Mesothelial cell of epicardium (in vitro differentiated cells): ENCODE results near the gene ENTPD1. TPM values are rescaled to one million over a fixed set of nuclear protein-coding genes. Genes with fewer than 3 reads are reported as not detected.
"Not testable (repeated sequence)": the region's sequence is repeated elsewhere in the genome, so short reads cannot be mapped to it uniquely, and the experiment has no call there.

Experiments used
- DNase-seq, 2 experiments: peaks; one replicate each; pipeline ENCODE4 v3.0.0; 2021; ENCODE audit warnings: low spot score in 2 of 2; ENCODE audit not compliant: unreplicated experiment in 2 of 2
- H3K27ac Mint-ChIP-seq: 2 replicates; pipeline ENCODE4 v1.8.0; 2021; ENCODE audit warnings: mixed read lengths
- H3K27me3 Mint-ChIP-seq: 2 replicates; pipeline ENCODE4 v1.8.0; 2021; ENCODE audit warnings: low read depth, mixed read lengths
- H3K36me3 Mint-ChIP-seq: 2 replicates; pipeline ENCODE4 v1.8.0; 2021; ENCODE audit warnings: mixed read lengths
- H3K4me1 Mint-ChIP-seq: 2 replicates; pipeline ENCODE4 v1.8.0; 2021; ENCODE audit warnings: mixed read lengths
- H3K4me3 Mint-ChIP-seq: 2 replicates; pipeline ENCODE4 v1.8.0; 2021; ENCODE audit warnings: mild to moderate bottlenecking, moderate library complexity, mixed read lengths
- H3K9me3 Mint-ChIP-seq: 2 replicates; pipeline ENCODE4 v1.8.0; 2021; ENCODE audit warnings: mixed read lengths
- total RNA-seq: library from RNA; stranded (reverse); gene quantifications from 3 replicates; pipeline ENCODE4 v1.2.1, GENCODE V29; 2021
- TF ChIP-seq, protein P1 (sequence below): fragments of 200-600 bp; sonication (generic); IDR thresholded peaks from one replicate; pipeline ENCODE4 v1.5.0; 2021; ENCODE audit warnings: antibody characterized with exemption; ENCODE audit not compliant: unreplicated experiment

The ENTPD1 gene
- total RNA-seq, 1 donor from 2014 or later = 1.1 TPM

DNA sequence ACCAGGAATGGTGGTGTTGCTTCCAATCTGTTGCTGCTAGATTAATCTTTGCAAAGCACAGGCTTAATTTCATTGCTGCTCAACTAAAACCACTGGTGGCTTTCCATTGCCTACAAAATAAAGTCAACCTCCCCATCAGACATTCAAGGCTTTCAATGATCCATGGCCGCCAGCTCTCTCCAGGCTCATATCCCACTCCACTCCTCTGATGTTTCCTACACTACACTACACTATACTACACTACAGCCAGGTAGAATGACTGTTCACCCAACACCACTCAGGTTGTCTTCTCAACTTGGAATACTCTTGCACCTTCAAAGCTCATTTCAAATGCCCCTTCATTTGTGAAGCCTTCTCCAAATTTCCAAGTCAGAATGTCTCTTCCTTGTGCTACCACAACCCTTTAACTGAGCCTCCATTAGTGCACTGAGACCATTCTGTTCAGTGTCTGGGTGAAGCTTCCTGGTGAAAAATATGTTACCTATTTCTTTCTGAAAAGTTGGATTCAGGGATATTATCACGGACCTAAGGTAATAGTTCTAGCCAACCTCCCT lies 116.3 kb downstream of the ENTPD1 start:
- DNase-seq = no peak
- Mint-ChIP-seq H3K27ac (no peak overlapping the region), H3K27me3 (no peaks in the 10 kb centered on the region), H3K9me3 (peaks cover 18% of the 10 kb centered on the region), H3K4me3 (no peak overlapping the region), H3K36me3 (peaks cover 33% of the 10 kb centered on the region), H3K4me1 (no peaks in the 10 kb centered on the region)
- TF ChIP-seq, protein P1, sequence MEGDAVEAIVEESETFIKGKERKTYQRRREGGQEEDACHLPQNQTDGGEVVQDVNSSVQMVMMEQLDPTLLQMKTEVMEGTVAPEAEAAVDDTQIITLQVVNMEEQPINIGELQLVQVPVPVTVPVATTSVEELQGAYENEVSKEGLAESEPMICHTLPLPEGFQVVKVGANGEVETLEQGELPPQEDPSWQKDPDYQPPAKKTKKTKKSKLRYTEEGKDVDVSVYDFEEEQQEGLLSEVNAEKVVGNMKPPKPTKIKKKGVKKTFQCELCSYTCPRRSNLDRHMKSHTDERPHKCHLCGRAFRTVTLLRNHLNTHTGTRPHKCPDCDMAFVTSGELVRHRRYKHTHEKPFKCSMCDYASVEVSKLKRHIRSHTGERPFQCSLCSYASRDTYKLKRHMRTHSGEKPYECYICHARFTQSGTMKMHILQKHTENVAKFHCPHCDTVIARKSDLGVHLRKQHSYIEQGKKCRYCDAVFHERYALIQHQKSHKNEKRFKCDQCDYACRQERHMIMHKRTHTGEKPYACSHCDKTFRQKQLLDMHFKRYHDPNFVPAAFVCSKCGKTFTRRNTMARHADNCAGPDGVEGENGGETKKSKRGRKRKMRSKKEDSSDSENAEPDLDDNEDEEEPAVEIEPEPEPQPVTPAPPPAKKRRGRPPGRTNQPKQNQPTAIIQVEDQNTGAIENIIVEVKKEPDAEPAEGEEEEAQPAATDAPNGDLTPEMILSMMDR = no peak

DNA sequence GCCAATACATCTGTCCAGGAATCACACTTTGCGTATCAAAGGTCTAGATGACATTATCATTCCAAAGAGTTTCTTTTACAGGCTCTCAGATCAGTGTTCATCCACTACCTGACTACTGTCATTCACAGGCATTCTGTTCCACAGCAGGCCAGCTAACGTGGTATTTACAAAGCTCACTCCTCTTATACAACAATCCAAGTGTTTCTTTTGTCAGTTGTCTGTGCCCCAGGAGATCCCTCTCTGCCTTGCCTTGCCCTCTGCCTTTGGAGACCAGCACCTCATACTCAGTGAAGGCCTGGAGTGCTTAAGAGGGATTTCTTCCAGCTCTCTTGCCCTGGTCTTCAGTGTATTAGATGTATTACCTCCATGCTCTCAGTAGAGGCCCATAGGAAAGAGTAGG lies 117.2 kb downstream of the ENTPD1 start:
- DNase-seq = no peak
- Mint-ChIP-seq H3K4me3 (no peak overlapping the region), H3K36me3 (peaks cover 33% of the 10 kb centered on the region), H3K27me3 (no peaks in the 10 kb centered on the region), H3K27ac (no peak overlapping the region), H3K4me1 (no peaks in the 10 kb centered on the region), H3K9me3 (peaks cover 18% of the 10 kb centered on the region)
- TF ChIP-seq, protein P1 = no peak

DNA sequence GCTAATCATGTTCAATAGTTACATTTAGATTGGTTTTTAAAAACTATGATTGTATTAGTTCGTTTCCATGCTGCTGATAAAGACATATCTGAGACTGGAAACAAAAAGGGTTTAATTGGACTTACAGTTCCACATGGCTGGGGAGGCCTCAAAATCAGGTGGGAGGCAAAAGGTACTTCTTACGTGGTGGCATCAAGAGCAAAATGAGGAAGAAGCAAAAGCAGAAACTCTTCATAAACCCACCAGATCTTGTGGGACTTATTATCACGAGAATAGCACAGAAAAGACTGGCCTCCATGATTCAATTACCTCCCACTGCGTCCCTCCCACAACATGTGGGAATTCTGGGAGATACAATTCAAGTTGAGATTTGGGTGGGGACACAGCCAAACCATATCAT lies 117.7 kb downstream of the ENTPD1 start:
- TF ChIP-seq, protein P1 = no peak
- Mint-ChIP-seq H3K36me3 (peaks cover 33% of the 10 kb centered on the region), H3K9me3 (peaks cover 18% of the 10 kb centered on the region), H3K4me3 (no peak overlapping the region), H3K4me1 (no peaks in the 10 kb centered on the region), H3K27me3 (no peaks in the 10 kb centered on the region), H3K27ac (no peak overlapping the region)
- DNase-seq = no peak

DNA sequence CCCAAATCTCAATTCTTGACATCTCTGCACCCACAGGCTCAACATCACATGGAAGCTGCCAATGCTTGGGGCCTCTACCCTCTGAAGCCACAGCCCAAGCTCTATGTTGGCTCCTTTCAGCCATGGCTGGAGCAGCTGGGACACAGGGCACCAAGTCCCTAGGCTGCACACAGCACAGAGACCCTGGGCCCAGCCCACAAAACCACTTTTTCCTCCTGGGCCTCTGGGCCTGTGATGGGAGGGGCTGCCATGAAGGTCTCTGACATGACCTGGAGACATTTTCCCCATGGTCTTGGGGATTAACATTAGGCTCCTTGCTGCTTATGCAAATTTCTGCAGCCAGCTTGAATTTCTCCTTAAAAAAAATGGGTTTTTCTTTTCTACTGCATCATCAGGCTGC lies 118.8 kb downstream of the ENTPD1 start:
- Mint-ChIP-seq H3K9me3 (peaks cover 18% of the 10 kb centered on the region), H3K36me3 (peaks cover 34% of the 10 kb centered on the region)
- DNase-seq, H3K4me3 Mint-ChIP-seq, H3K27ac Mint-ChIP-seq, H3K4me1 Mint-ChIP-seq, H3K27me3 Mint-ChIP-seq: not testable (repeated sequence)

DNA sequence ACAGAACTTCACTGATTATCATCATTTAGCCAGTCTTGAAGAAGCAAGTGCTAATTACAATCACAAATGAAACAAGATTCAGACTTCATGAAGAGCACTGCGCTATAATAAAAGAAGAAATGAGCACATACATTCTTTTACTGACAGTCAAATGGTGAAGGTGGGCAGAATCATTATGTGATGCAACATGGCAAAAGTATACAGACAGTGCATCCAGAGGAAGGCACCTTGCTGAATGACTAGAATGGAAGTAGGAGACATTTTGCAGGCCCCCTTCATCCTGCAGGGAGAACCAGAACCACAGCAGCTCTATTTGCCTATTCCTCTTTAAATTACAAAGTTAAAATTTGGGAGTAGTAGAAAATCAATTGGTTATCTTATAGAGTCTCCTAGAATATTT lies 120.8 kb downstream of the ENTPD1 start:
- Mint-ChIP-seq H3K9me3 (peaks cover 18% of the 10 kb centered on the region), H3K27ac (no peak overlapping the region), H3K4me3 (no peak overlapping the region), H3K4me1 (no peaks in the 10 kb centered on the region), H3K27me3 (no peaks in the 10 kb centered on the region), H3K36me3 (peaks cover 36% of the 10 kb centered on the region)
- no peak for DNase-seq
- TF ChIP-seq, protein P1 = no peak

DNA sequence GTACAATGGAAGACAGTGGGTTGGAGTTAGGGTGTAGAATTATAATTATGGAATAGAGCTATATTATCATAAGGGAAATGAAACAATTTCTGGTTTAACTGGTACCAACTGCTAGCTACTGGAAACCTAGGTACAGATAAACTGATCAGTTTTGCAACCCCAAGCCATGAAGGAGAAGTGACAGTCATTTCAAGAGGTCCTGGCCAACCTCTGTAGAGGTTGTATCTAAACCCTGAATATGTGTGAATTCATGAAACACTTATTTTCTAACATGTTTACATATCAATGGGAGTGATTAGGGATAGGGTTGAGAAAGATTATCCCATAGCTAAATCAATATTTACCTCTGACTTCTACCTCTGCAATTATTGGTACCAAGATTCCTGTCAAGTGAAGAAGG lies 121.9 kb downstream of the ENTPD1 start:
- Mint-ChIP-seq H3K27me3 (no peaks in the 10 kb centered on the region), H3K36me3 (peaks cover 36% of the 10 kb centered on the region), H3K9me3 (peaks cover 18% of the 10 kb centered on the region), H3K4me1 (no peaks in the 10 kb centered on the region), H3K4me3 (no peak overlapping the region), H3K27ac (no peak overlapping the region)
- TF ChIP-seq, protein P1 = no peak
- no peak for DNase-seq
